Uterus (tissue), 2 donors: ENCODE data around the gene RSPH1.

Source experiments
- CTCF ChIP-seq, 4 experiments: fragments of 200-600 bp in 2 of 4; fragments of 450-650 bp in 2 of 4; sonication (generic) in 2 of 4; IDR thresholded peaks; one replicate each; pipeline ENCODE4 v1.5.1; 2016 to 2019; ENCODE audit warnings: antibody characterized with exemption in 4 of 4, mild to moderate bottlenecking in 2 of 4, moderate library complexity in 1 of 4
- POLR2A ChIP-seq, 2 donors: fragments of 450-650 bp; IDR thresholded peaks; one replicate each; pipeline ENCODE4 v1.6.1; 2016; ENCODE audit warnings: antibody characterized with exemption in 2 of 2, mild to moderate bottlenecking in 1 of 2, moderate library complexity in 1 of 2

GRCh38 chr21:42541174-42541573 is 45.1 kb upstream of the RSPH1 start:
- TF ChIP-seq POLR2A (IDR thresholded peaks at IDR 0.05): no peak
- TF ChIP-seq CTCF (IDR thresholded peaks at IDR 0.05): no peak
